A549 treated with AZD2906 at 1 μM for 4 hours (cell line): ENCODE data around the gene CHRM3. TPM values are rescaled to one million over a fixed set of nuclear protein-coding genes. Genes with fewer than 3 reads are reported as not detected.

ENCODE experiments used
- total RNA-seq: library from RNA; stranded (reverse); fragments of 200-300 nt; extraction: Qiagen RNA extraction; gene quantifications from 5 replicates; pipeline ENCODE4 v1.2.3, GENCODE V29; 2022

Gene CHRM3
- 0.01 to 0.09 TPM (median 0.03 TPM) in 5 replicates for total RNA-seq

DNA sequence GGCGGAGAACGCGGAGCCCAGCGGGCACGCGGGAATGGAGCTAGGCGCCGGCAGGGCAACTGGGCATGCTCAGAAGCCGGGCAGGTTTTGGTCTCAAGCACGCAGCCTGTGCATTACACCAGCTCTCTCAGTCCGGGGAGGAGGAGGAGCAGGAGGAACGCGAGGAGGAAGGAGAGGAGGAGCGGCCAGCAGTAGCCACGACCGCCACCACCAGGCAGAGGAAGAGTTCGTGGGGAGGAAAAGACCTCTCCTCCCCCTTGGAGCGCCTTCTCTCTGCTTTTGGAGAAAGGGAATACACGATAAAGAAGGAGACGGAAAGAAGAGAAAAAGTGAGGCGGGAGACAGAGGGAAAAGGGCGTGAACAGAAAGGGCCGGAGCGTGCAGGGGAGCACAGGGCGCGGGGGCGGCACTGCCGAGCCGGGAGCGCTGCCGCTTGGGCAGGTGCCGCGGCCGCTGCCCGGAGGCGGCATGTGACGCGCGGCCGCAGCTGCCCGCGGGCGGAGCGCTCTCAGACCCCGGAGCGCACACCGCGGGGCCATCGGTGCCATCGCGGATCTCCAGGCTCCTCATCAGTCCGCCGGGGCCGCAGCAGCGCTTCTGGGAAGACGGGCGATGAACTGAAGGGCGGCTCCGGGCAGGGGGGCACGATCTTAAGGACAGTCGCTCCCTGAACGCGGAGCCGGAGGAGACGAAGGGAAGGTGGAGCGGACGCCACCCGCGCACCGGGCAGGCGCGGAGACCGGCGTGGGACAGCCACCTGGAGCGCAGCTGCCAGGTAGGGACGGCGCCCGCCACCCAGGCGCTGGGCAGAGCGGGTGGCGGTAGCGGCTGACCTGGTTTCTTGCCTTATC, at the start of gene CHRM3:
CHRM3 (plus strand) TSS at position 116 of the 851 bp plus-strand sequence. CDS start 520,884 bp downstream, outside the sequence.

